GM18508 (cell line): ENCODE measurements around the gene SAMD4A.

Experiments used
- ATAC-seq: cut with Tn5 transposase; IDR thresholded peaks from one replicate; pipeline ENCODE4 v1.9.1; 2021; ENCODE audit warnings: moderate number of reproducible peaks; ENCODE audit not compliant: insufficient read depth, unreplicated experiment

SAMD4A gene

DNA sequence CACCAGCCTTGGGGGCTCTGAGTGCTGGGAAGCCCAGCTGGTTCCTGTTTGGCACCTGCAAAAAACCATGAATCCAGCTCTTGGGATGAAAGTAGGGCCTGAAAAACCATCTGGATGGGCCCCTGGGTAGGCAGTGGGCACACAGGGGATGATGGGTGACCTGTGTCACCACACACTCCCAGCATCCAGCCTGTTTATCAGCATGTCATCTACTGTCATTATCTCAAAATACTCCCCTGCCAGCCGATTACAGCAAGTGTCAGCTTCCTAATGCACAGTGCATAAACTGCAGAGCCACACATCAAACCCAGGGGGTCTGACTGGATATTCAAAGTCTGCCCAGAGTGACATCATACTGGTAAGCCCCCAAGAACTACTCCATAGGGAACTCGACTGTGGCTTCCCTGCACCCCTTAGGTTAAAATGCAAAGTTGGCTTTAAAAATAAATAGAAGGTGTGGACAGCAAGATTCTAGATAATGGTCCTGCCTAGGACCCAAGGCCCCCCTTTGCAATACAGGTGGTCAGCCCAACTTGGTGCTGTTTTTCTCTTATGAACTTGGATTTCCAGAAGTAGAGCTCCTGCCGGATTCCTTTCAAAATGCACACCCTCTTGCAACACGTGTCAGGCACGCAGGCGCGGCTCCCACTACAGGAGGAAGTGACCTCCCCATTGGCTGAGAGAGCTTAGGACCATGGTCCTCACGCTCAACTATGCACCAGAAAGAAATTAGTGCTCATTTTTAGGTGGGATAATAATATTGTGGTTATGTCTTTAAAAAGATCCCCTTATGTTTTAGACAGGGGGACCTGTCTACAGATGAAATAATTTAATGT lies 241.6 kb downstream of the SAMD4A start:
- ATAC-seq = no peak

DNA sequence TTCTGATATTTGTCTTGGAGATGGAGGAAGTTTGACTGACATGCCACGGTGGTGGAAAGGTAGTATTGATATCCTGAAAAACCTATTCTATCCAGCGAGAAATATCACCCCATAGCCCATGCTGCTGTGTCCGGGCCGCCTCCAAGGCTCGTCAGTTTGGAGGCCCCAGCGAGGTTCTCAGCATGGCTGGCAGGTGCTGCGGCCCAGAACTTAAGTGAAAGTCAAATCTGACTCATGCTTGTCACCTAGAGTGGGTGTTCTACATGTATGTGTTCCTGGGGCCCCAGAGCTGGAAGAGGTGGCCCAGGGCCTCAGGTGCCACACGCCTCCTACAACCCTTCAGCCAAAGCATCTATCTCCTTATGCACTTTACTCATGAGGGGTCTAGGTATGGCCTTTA lies 242.8 kb downstream of the SAMD4A start:
- ATAC-seq = no peak

DNA sequence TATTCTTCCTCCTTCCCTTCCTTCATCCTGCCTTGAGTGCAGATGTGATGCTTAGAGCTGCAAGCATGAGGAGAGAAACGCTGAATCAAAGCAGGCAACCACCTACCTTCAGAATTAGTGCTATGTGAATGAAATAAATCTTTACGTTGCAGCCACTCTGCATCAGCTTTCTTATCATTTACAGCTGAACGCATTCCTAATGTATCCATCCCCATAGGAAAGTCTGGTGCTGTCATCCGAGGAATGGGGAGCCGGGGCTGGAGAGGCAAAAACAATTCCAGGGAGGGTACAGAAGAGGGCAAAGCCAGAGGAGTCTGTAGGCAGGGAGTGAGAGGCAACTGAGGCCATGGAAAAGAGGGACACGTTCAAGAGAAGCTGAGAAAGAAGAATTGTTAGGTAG lies 245.7 kb downstream of the SAMD4A start:
- no peak for ATAC-seq

DNA sequence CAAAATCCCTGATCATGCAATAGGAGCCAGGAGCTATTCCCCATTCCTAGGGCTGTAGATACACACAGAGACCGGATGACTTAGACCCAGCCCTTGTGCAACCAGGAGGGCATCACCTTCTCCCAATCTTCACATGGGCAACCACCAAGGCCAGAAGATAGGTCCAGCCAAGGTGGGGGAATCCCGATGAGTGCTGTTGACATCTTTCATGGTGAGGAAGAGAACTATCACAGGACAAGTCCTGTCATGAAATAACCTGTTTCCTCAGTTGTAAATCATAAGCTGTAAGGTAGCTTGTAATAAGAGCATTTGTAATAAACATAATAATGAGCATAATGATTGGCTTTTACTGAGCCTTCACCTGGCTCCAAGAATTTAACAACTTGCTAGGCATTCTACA lies 246.2 kb downstream of the SAMD4A start:
- ATAC-seq = no peak

DNA sequence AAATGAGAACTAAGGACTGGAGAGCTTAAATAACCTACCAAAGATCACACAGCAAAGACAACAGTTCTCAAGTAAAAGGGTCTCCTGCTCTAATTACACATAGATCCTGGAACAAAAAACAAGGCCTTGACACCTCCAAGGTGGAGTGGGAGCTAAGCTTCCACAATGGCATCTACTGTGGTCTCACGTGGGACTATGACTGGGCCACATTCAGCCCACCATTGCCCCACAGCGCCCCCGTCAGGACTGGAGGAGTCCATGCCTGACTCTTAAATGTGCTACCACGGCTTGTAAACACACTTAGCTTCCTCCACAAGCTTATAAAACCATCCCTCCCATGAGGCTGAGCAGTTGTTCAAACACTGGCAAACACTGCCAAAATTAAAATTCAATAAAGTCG lies 247.1 kb downstream of the SAMD4A start:
- no peak for ATAC-seq

DNA sequence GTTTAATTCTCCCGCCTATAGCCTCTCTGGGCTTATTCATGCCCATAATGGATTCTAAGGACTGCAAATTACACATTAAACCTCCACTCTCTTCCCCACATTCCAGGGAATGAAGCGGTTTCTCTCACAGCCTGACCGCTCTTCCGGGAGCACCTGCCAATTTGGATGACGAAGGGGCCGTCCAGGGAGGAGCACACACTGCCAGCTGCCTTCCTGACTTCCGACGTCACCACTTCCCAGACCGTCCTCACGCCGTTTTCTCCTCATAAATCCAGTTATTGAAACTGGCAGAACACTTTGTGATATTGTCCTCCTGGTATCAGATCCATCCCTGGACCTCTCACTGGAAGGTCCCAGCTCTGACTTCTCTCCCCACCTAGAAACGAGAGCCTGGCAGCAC lies 248.1 kb downstream of the SAMD4A start:
- ATAC-seq = no peak

DNA sequence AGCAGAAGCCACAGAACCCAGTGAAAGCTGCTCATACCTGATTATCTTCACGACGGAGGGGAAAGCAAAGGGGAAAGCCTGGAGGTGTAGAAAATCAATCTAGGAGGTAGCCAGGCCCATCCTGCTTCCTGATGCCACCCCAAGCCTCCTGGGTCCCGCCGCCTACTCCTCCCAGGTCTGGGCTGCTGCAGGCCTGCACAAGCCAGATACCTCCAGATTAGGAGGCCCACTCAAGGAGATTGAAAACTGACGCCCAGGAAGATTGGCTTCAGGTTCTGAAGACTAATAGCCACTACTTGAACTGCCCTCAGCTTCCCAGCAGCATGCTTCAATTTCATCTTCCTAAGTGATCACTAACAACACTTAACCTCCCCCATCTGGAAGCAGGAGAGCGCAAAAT lies 248.6 kb downstream of the SAMD4A start:
- ATAC-seq = no peak

DNA sequence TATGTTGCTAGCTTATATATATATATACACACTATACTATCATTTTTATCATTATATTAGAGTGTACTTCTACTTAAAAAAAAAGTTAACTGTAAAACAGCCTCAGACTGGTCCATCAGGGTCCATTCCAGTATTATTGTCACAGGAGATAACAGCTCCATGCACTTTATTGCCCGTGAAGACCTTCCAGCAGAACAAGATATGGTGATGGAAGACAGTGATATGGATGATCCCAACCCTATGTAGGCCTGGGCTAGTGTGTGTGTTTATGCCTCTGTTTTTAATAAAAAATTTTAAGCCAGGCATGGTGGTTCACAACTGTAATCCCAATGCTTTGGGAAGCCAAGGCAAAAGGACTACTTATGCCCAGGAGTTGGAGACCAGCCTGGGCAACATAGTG lies 249.5 kb downstream of the SAMD4A start:
- ATAC-seq = no peak

DNA sequence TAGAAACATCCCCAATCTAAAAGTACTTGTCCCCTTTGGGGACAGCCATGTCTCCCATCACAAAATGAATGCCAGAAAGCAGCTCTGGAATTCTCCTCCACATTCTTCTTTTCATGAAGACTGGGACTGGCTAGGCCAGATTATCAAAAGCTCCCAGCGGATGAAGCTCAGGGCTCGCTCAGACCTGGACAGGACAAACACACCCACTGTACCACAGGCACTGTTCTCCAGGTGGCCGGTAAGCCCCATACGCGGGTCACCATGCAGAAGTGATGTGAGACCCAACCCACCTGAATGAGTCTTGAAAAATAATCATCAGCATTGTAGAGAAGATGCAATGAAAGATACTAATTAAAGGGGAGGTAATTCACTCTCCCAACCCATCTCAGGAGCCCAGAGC lies 250.6 kb downstream of the SAMD4A start:
- ATAC-seq = no peak

DNA sequence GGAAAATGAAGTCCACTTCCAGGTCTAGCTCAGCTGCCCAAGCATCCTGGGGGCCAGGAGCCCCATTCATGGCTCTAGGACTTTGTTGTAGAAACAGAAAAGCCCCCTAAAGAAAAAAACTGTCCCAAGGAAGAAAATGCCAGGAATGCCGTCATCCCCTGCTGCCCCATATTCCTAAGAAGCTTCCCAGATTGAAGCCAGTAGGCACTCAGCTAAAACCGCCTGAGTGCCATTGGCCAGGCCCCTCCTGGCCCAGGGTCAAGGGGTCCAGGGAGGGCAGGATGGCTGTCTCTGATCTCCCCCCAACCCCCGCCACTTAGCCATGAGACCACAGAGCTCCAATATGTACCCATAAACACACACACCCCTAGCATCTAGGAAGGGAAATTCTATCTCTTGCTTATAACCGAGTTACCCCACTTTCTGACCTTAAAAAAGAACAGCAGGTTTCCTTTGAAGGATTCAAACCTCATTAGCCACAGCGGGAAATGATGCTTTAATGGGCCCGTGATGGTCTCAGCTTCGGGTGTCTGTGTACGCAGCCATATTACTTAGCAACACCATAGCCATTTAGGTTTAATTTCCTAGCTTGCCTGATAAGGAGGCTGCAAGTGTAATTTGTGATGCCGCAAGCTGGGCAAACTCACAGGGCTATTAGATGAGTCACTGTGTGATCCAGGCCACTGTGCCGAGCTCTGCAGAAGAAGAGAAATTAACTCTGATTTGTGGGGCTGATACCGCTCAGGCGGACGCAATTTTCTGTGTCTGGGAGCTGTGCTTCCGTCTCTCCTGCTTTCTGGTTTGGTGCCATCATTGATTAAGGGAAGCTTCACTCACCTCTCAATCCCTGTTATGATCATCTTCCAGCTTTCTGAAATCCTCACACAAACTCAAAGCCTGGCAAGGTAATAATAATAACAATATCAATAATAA lies 251.5 kb downstream of the SAMD4A start:
- ATAC-seq = no peak

DNA sequence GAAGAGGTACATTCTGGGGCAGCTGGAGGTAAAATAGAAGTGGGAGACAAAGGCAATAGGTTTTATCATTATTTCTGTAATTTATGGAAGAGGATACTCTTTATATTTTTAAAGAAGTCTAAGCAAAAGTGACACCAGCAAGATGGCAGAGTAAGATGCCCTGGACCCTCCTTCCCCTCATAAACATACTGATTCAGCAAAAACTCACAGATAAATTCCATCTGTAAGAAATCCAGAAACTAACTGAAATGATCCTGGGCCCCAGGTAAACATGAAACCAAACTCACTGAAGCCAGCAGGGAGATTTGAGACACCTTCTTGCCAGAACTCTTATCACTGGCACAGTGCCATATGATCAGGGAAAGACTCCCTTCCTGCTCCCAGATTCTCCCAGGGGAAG lies 255.8 kb downstream of the SAMD4A start:
- no peak for ATAC-seq

DNA sequence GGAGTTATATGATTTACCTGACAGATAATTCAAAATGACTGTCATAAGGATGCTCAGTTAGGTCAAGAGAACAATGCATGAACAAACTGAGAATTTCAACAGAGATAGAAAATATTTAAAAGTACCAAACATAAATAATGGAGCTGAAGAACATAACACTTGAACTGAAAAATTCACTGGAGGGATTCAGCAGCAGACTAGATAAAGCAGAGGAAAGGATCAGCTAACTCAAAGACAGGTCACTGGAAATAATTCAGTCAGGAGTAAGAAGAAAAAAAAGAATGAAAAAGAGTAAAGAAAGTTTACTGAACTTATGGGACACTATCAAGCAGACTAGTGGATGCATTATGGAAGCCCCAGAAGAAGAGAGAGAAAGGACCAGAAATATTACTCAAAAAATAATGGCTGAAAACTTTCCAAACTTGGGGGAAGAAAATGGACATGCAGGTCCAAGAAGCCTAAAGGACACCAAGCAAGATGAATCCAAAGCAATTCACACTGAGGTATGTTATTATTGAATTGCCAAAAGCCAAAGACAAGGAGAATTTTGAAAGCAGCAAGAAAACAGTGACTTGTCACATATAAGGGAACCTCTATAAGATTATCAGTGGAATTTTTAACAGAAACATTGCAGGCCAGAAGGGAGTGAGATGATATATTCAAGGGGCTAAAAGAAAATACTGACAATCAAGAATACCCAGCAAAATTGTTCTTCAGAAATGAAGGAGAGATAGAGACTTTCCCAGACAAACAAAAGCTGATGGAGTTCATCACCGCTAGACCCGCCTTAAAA lies 257.0 kb downstream of the SAMD4A start:
- ATAC-seq = no peak

DNA sequence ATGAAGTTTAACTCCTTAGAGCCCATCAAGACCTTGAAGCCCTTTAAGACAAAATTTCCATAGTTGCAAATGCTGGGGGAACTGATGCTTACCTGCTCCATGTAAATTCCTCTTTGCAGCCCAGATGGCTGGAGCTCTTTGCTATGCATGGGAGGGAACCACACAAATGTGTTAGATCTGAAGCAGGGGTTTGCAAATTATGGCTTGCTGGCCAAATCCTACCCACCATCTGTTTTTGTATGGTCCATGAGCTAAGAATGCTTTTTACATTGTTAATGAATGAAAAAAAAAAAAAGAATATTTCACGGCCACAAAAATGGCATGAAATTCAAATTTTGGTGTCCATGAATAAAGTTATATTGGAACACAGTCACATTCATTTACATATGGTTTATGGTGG lies 261.1 kb downstream of the SAMD4A start:
- no peak for ATAC-seq

DNA sequence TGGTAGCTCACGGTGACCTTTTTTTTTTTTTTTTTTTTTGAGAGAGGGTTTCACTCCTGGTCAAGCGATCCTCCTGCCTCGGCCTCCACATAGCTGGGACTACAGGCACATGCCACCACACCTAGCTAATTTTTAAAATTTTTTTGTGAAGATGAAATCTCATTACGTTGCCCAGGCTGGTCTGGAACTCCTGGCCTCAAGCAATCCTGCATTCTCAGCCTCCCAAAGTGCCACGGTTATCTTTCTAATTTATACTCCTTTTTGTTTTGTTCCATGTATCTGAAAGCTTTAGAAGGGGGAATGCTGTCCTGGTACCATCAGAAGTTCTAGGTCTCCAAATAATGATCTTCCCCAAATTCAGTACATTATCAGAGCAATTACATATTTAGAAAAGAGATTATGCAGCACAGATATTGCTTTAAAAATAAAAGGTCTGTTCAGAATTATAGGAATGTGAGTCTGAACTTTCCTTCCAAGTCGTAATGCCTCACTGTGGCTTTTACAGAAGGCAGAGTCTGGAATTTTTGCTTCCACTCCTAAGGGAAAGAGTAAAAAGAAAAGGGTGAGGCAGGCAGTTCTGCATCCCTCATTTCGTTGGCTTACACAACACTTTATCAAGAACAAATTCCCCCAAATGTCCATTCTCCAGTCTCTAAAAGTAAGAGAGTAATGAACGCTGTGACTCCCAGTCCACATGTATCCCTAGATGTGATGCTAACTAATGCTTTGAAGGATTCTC lies 262.7 kb downstream of the SAMD4A start:
- no peak for ATAC-seq

DNA sequence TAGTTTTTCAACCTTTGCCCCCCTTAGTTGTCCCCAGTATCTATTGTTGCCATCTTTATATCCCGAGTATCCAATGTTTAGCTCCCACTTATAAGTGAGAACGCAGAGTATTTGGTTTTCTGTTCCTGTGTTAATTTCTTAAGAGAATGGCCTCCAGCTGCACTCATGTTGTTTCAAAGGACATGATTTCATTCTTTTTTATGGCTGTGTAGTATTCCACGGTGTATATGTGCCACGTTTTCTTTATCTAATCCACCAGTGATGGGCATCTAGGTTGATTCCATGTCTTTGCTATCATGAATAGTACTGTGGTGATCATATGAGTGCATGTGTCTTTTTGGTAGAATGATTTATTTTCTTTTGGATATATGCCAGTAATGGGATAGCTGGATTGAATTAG lies 263.7 kb downstream of the SAMD4A start:
- no peak for ATAC-seq

DNA sequence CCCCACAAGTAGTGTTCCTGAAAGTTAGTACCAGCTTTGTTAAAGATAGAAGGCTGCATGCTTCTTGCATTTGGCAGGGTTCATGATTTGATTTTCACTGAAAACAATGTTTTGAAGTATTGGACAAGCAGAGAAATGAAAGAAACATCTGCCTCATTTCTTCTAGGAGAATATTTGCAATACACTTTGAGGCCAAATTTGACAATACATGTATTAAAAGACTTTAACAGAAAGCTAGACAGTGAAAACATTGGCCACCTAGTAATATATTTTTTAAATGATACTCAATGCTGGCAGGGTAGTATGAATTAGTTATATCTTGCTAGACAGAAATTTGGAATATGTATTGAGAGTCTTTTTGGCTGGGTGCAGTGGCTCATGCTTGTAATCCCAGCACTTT lies 267.2 kb downstream of the SAMD4A start:
- no peak for ATAC-seq

DNA sequence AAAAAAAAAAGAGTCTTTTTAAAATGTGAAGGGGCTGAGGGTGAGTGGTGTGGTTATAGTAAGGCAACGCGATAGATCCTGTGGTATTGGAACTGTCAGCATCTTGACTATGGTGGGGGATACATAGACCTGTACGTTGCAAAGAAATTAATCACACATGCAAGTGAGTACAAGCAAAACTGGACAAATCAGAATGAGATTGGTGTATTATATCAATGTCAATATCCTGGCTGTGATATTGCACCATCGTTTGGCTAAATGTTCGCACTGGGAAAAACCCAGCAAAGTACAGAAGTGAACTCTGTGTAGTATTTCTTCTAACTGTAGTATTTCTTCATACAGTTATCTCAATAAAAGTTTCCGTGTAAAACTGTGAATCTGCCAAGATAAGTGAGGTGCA lies 267.8 kb downstream of the SAMD4A start:
- no peak for ATAC-seq

DNA sequence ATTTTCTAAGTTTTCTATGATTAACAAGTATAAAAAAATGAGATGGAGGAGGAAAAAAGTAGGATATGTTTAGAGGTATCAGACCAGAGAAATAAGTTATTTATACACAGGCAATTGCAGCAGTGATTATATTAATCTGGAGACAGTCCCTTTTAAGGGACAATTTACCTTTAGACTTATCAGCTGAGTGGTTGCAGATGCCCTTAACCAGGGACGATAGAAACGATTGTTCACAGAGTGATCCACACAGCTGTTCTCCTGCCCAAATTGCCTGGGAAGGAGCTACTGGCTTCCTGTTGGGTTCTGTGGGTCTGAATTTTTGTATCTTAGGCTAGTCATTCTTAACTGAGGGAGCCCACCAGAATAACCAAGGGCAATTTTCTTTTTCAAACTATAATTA lies 269.3 kb downstream of the SAMD4A start:
- ATAC-seq = no peak

DNA sequence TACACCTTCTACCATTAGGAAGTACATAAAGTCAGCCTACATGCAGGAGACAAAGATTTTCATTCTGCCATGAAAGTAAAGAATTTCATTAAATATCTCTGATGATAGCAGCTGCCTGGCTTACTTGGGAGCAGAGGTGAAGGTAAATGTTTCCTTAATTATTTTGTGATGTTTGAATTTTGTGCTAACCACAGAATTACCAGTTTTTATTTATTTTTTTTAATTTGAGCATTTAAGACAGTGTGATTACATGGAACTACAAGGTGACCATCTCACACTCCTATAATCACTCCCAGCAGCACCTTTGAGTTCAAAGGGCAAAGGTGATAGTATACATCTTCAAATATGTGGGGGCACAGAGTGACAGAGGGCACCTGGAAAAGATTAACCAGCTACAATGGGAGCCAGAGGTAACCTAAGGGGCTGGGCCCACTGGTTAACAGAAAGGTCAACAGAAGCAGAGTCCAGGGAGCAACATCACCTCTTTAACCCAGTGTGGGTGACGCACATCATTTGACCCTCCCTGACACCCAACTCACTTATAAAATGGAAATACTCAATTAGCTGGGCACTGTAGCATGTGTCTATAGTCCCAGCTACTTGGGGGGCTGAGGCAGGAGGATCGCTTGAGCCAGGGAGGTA lies 270.7 kb downstream of the SAMD4A start:
- ATAC-seq = no peak
